HCT116 (cell line): ENCODE results near the gene PPP1R1A. TPM values are rescaled to one million over a fixed set of nuclear protein-coding genes. Genes with fewer than 3 reads are reported as not detected.

Experiments used
- ATAC-seq: fragments of 200-7000 bp; cut with Tn5 transposase; 2 replicates; pipeline ENCODE4 v1.9.1; 2020; ENCODE audit warnings: mild to moderate bottlenecking, moderate library complexity
- BruUV-seq: library from RNA; stranded (reverse); fragments of 400-500 nt; replicated peaks from 2 replicates; lab custom pipeline; 2021; lab: Mats Ljungman, UMichigan
- CTCF ChIA-PET: fragments of 300-600 bp; sonication (Branson Sonifier 250); formaldehyde crosslinking; loops from one replicate; lab custom pipeline; 2021; ENCODE audit warnings: antibody characterized with exemption; lab: Charles Lee
- POLR2A ChIA-PET: fragments of 300-600, 350-600 bp; sonication (Branson Sonifier 250); formaldehyde crosslinking; loops from one replicate; lab custom pipeline; 2021; ENCODE audit warnings: antibody characterized with exemption; lab: Charles Lee
- RAD21 ChIA-PET, 2 experiments: fragments of 300-600 bp; sonication (Branson Sonifier 250); formaldehyde crosslinking; loops; one replicate each; lab custom pipeline; 2023; ENCODE audit warnings: low total read pairs in 2 of 2; ENCODE audit not compliant: uncharacterized antibody in 2 of 2, unreplicated experiment in 2 of 2, low non-redundant PET in 1 of 2; lab: Charles Lee
- DNase-seq: peaks from one replicate; pipeline ENCODE4 v3.0.0-alpha.2; 2010; ENCODE audit warnings: low read depth, low spot score
- H2AFZ ChIP-seq: fragments of 200-600 bp; shearing (Covaris generic), sonication (generic); 2 replicates; pipeline ENCODE4 v1.6.1; 2017; ENCODE audit warnings: low read depth, mixed run types, mixed read lengths, antibody characterized with exemption, low read length; ENCODE audit not compliant: poor library complexity, severe bottlenecking
- H3K27ac ChIP-seq: 2 replicates; pipeline ENCODE4 v1.5.1; 2012; ENCODE audit warnings: low read depth, low read length
- H3K27me3 ChIP-seq: fragments of 200-600 bp; sonication (generic); 2 replicates; pipeline ENCODE4 v1.6.1; 2016; ENCODE audit warnings: mixed run types, low read length, mixed read lengths; ENCODE audit not compliant: insufficient read depth
- H3K36me3 ChIP-seq, 2 experiments: fragments of 200-500 bp in 1 of 2; fragments of 200-600 bp in 1 of 2; sonication (Bioruptor generic) in 1 of 2; sonication (generic) in 1 of 2; 2 replicates each; pipeline versions ENCODE4 v1.5.1 to v1.6.1; 2014 to 2016; ENCODE audit warnings: low read length in 2 of 2, inconsistent platforms in 1 of 2, mixed read lengths in 1 of 2, mixed run types in 1 of 2; ENCODE audit not compliant: insufficient read depth in 2 of 2, control insufficient read depth in 1 of 2
- H3K4me1 ChIP-seq, 2 experiments: fragments of 200-600 bp in 1 of 2; sonication (generic) in 1 of 2; 2 replicates each; pipeline versions ENCODE4 v1.5.1 to v1.6.1; 2012 to 2017; ENCODE audit warnings: low read length in 2 of 2, inconsistent platforms in 1 of 2, mild to moderate bottlenecking in 1 of 2, mixed read lengths in 1 of 2, mixed run types in 1 of 2, moderate library complexity in 1 of 2; ENCODE audit not compliant: insufficient read depth in 2 of 2, control insufficient read depth in 1 of 2
- H3K4me2 ChIP-seq: fragments of 200-600 bp; sonication (generic); 2 replicates; pipeline ENCODE4 v1.6.1; 2017; ENCODE audit warnings: mixed run types, low read length, mixed read lengths
- H3K4me3 ChIP-seq, 2 experiments: fragments of 200-600 bp in 1 of 2; sonication (generic) in 1 of 2; replicated peaks in 1 of 2; 2 replicates each; pipeline ENCODE4 v1.5.1; 2011 to 2016; ENCODE audit warnings: low read length in 2 of 2, control low read depth in 1 of 2, low read depth in 1 of 2, mild to moderate bottlenecking in 1 of 2, mixed read lengths in 1 of 2, mixed run types in 1 of 2
- H3K79me2 ChIP-seq: fragments of 200-600 bp; sonication (generic); 2 replicates; pipeline ENCODE4 v1.6.1; 2017; ENCODE audit warnings: mild to moderate bottlenecking, mixed run types, low read length, moderate library complexity, mixed read lengths; ENCODE audit not compliant: insufficient read depth
- H3K9ac ChIP-seq: fragments of 200-600 bp; sonication (generic); 2 replicates; pipeline ENCODE4 v1.6.1; 2016; ENCODE audit warnings: low read length, mixed read lengths
- H3K9me2 ChIP-seq: fragments of 200-600 bp; sonication (generic), shearing (Covaris generic); 2 replicates; pipeline ENCODE4 v1.6.1; 2017; ENCODE audit warnings: mixed run types, mild to moderate bottlenecking, moderate library complexity; ENCODE audit not compliant: insufficient read depth
- H3K9me3 ChIP-seq, 2 experiments: fragments of 200-500 bp in 1 of 2; fragments of 200-600 bp in 1 of 2; sonication (Bioruptor generic) in 1 of 2; sonication (generic) in 1 of 2; 2 replicates each; pipeline ENCODE4 v1.6.1; 2014 to 2017; ENCODE audit warnings: low read length in 2 of 2, mixed read lengths in 2 of 2, inconsistent platforms in 1 of 2, low read depth in 1 of 2, mild to moderate bottlenecking in 1 of 2, mixed run types in 1 of 2, moderate library complexity in 1 of 2; ENCODE audit not compliant: control insufficient read depth in 1 of 2, insufficient read depth in 1 of 2
- H4K20me1 ChIP-seq: fragments of 200-600 bp; sonication (generic), shearing (Covaris generic); 2 replicates; pipeline ENCODE4 v1.6.1; 2017; ENCODE audit warnings: mixed run types, mild to moderate bottlenecking, moderate library complexity; ENCODE audit not compliant: insufficient read depth
- ATF3 ChIP-seq: IDR thresholded peaks from 2 replicates; pipeline ENCODE4 v1.6.1; 2012
- CEBPB ChIP-seq: IDR thresholded peaks from 2 replicates; pipeline ENCODE4 v1.6.1; 2012; ENCODE audit warnings: low read depth
- ELF1 ChIP-seq: IDR thresholded peaks from 2 replicates; pipeline ENCODE4 v1.6.1; 2012; ENCODE audit warnings: low read depth, borderline replicate concordance
- EZH2phosphoT487 ChIP-seq: fragments of 200-600 bp; IDR thresholded peaks from 2 replicates; pipeline ENCODE4 v1.6.1; 2018; ENCODE audit warnings: antibody characterized with exemption, borderline replicate concordance
- FOSL1 ChIP-seq: IDR thresholded peaks from 2 replicates; pipeline ENCODE4 v1.6.1; 2012; ENCODE audit warnings: low read depth
- JUND ChIP-seq: IDR thresholded peaks from 2 replicates; pipeline ENCODE4 v1.6.1; 2012
- RAD21 ChIP-seq: IDR thresholded peaks from 2 replicates; pipeline ENCODE4 v1.6.1; 2012; ENCODE audit warnings: low read depth, mild to moderate bottlenecking
- REST ChIP-seq: IDR thresholded peaks from 2 replicates; pipeline ENCODE4 v1.6.1; 2012; ENCODE audit warnings: low read depth
- SIN3A ChIP-seq: IDR thresholded peaks from 2 replicates; pipeline ENCODE4 v1.6.1; 2012; ENCODE audit warnings: low read depth
- TCF7L2 ChIP-seq: IDR thresholded peaks from 2 replicates; pipeline ENCODE4 v1.7.0; 2011; ENCODE audit warnings: borderline replicate concordance, inconsistent platforms; ENCODE audit not compliant: insufficient read depth, insufficient read length; ENCODE audit errors: extremely low read depth
- YY1 ChIP-seq: IDR thresholded peaks from 2 replicates; pipeline ENCODE4 v1.6.1; 2011; ENCODE audit warnings: low read length, low read depth, moderate library complexity, mild to moderate bottlenecking; ENCODE audit not compliant: insufficient replicate concordance; ENCODE audit errors: extremely low read depth
- ZNF274 ChIP-seq: fragments of 200-500 bp; sonication (Bioruptor generic); IDR thresholded peaks from 2 replicates; pipeline ENCODE4 v1.6.1; 2014; ENCODE audit warnings: mild to moderate bottlenecking, low read depth, low read length, inconsistent platforms
- intact Hi-C: fragments of 100-400 bp; cut with micrococcal nuclease; formaldehyde crosslinking; loops from 2 replicates; pipeline ENCODE4 v1.10.0; 2022
- total RNA-seq: library from RNA; stranded (reverse); gene quantifications from one replicate; pipeline ENCODE4 v1.2.1, GENCODE V29; 2021; ENCODE audit not compliant: unreplicated experiment
- TF ChIP-seq, protein P1 (sequence below): IDR thresholded peaks from 2 replicates; pipeline ENCODE4 v1.6.1; 2011; ENCODE audit warnings: mild to moderate bottlenecking, low read length, moderate library complexity; ENCODE audit not compliant: insufficient replicate concordance; ENCODE audit errors: extremely low read depth

Gene PPP1R1A
- total RNA-seq, 1 experiment from 2014 or later: 0.61 TPM

GRCh38 chr12:54604436-54604835, 16.0 kb upstream of the PPP1R1A start:
- Histone ChIP-seq H3K27ac (no peak overlapping the region), H3K27me3 (peaks cover 13% of the 10 kb centered on the region; the same call in 1 of the 2 replicates), H3K9ac (no peak overlapping the region), H3K4me1 (peaks cover 0 to 11% of the 10 kb centered on the region in 2 experiments; a peak in 3 of 4 replicates), H3K4me2 (no peak overlapping the region), H2AFZ (no peak overlapping the region), H4K20me1 (no peaks in the 10 kb centered on the region), H3K4me3 (no peak overlapping the region), H3K79me2 (no peaks in the 10 kb centered on the region), H3K36me3 (no peaks in the 10 kb centered on the region), H3K9me2 (no peaks in the 10 kb centered on the region), H3K9me3 (no peaks in the 10 kb centered on the region)
- DNase-seq: no peak
- POLR2A ChIA-PET: no interaction called here
- RAD21 ChIA-PET: no interaction called here
- no peak for TF ChIP-seq EZH2phosphoT487
- no peak for TF ChIP-seq YY1
- no peak for TF ChIP-seq ATF3
- TF ChIP-seq, protein P1, sequence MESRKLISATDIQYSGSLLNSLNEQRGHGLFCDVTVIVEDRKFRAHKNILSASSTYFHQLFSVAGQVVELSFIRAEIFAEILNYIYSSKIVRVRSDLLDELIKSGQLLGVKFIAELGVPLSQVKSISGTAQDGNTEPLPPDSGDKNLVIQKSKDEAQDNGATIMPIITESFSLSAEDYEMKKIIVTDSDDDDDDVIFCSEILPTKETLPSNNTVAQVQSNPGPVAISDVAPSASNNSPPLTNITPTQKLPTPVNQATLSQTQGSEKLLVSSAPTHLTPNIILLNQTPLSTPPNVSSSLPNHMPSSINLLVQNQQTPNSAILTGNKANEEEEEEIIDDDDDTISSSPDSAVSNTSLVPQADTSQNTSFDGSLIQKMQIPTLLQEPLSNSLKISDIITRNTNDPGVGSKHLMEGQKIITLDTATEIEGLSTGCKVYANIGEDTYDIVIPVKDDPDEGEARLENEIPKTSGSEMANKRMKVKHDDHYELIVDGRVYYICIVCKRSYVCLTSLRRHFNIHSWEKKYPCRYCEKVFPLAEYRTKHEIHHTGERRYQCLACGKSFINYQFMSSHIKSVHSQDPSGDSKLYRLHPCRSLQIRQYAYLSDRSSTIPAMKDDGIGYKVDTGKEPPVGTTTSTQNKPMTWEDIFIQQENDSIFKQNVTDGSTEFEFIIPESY: no peak
- no peak for TF ChIP-seq REST
- no peak for TF ChIP-seq TCF7L2
- TF ChIP-seq SIN3A: no peak
- TF ChIP-seq FOSL1: no peak
- TF ChIP-seq ZNF274: no peak
- no peak for TF ChIP-seq RAD21
- no peak for TF ChIP-seq ELF1
- TF ChIP-seq JUND: no peak
- no peak for TF ChIP-seq CEBPB
- CTCF ChIA-PET: interaction anchor here (1.1 to 1.8 kb wide), 3 partner anchors 8 to 77 kb away, joined by 4 to 7 read pairs (median 6); no protein-coding TSS in a partner anchor
- no peak for ATAC-seq
- BruUV-seq: no TSS peak
- intact Hi-C loops: loop anchor here (5.0 kb wide), 1 partner anchor 333 kb away; no protein-coding TSS in a partner anchor
